GM12872 (cell line): ENCODE data around the gene SRC.

Source experiments
- CTCF ChIP-seq: IDR thresholded peaks from 3 replicates; pipeline ENCODE4 v1.5.1; 2011; ENCODE audit warnings: low read depth, mild to moderate bottlenecking, low read length, moderate library complexity; ENCODE audit not compliant: insufficient read depth

Gene SRC

GRCh38 chr20:37315452-37316110 lies 30.4 kb upstream of the SRC start:
- TF ChIP-seq CTCF = no peak

GRCh38 chr20:37316116-37316774 lies 29.7 kb upstream of the SRC start:
- no peak for TF ChIP-seq CTCF

GRCh38 chr20:37316775-37317170 lies 29.2 kb upstream of the SRC start:
- TF ChIP-seq CTCF = no peak

- no peak for TF ChIP-seq CTCF
Measured at GRCh38 chr20:37317316-37317715, 28.6 kb upstream of the SRC start.

- TF ChIP-seq CTCF = no peak
Measured at GRCh38 chr20:37317994-37318640, 27.8 kb upstream of the SRC start.

GRCh38 chr20:37319151-37319671 lies 26.7 kb upstream of the SRC start:
- TF ChIP-seq CTCF = no peak

GRCh38 chr20:37323985-37324384 lies 22.0 kb upstream of the SRC start:
- TF ChIP-seq CTCF = no peak
